Keratinocyte (primary cell): ENCODE measurements around the gene SLC13A1.

Source experiments
- CTCF ChIP-seq, 3 experiments: IDR thresholded peaks in 1 of 3; conservative IDR thresholded peaks in 1 of 3; optimal IDR thresholded peaks in 1 of 3; 2 replicates in 2 of 3; 3 replicates in 1 of 3; pipeline versions ENCODE3 to v1.5.1; 2011; ENCODE audit warnings: low read length in 3 of 3, mild to moderate bottlenecking in 3 of 3, moderate library complexity in 2 of 3, control low read depth in 1 of 3, inconsistent platforms in 1 of 3; ENCODE audit not compliant: insufficient read depth in 2 of 3; ENCODE audit errors: extremely low read depth in 1 of 3
- EZH2 ChIP-seq: IDR thresholded peaks from one replicate; pipeline ENCODE4 v1.6.1; 2012; ENCODE audit warnings: inconsistent platforms, mild to moderate bottlenecking, low read length, moderate library complexity

DNA sequence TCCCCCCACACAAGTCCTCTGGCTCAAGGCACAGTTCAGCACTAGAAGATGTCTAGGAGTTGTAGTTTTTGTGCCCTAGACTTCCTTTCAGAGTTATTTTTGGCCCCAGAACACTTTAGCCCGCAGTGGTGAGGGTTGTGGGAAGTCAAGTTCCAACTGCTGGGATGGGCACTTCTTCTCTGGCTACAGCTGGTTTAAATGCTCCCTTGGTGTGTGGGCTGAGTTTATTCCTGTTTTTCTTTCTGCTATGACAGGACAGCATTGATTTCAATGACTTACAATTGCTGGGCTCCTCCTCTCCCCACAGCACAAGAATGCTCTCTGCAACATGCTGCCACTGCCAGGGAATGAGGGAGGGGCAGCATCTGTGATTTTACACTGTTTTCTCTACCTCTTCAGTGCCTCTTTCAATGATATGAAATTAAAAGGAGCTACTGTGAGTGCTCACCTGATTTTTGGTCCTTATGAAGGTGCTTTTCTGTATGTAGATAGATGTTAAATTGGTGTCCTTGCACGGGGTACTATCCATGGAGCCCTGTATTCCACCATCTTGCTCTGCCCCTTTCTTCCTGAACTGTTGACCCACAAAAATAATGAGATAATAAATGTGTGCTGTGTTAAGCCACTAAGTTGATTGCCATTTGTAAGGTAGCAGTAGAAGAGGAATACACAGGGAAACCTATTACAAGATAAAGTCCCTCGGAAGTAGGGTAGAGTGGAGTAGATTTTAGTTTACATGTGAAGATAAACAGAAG lies 56.3 kb downstream of the SLC13A1 start:
- TF ChIP-seq EZH2 = no peak
- no peak for TF ChIP-seq CTCF (optimal IDR thresholded peaks at IDR 0.05 in 1 of 3, IDR thresholded peaks at IDR 0.05 in 1 of 3, conservative IDR thresholded peaks at IDR 0.05 in 1 of 3; ENCODE audit: extremely low read depth in 1 of 3, insufficient read depth in 2 of 3, low read length in 3 of 3)
